Measurements from ENCODE around the gene HHIPL1. TPM values are rescaled to one million over a fixed set of nuclear protein-coding genes. Genes with fewer than 3 reads are reported as not detected.

The HHIPL1 gene
- total RNA-seq, 1 experiment from 2014 or later: not detected

DNA sequence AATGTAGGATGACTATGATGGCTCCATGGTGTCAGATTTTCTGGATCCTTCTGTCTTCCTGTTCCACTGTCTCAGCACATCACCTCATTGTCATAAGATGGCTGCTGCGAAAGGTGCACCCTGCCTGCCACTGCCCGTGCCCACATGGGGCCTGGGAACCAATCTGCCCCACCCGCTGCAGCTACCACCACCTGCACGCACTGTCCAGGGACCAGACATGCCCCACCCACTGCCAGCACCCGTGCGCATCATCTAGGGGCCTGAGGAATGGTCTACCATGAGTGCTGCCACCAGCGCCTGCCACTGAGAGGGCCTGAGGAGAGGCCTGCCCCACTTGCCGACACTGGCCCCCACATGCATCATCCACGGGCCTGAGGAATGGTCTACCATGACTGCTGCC, 63.0 kb downstream of the HHIPL1 start:
- no peak for DNase-seq
- Mint-ChIP-seq H3K27ac (ENCODE audit: unreplicated experiment) (no peak overlapping the region), H3K9me3 (ENCODE audit: low read depth, unreplicated experiment) (peaks cover 6% of the 10 kb centered on the region), H3K4me3 (ENCODE audit: low read depth, unreplicated experiment) (no peak overlapping the region), H3K4me1 (ENCODE audit: low read depth, unreplicated experiment) (no peaks in the 10 kb centered on the region), H3K27me3 (ENCODE audit: unreplicated experiment) (peaks cover 19% of the 10 kb centered on the region), H3K36me3 (ENCODE audit: insufficient read depth, unreplicated experiment) (no peaks in the 10 kb centered on the region)
- TF ChIP-seq, protein P1, sequence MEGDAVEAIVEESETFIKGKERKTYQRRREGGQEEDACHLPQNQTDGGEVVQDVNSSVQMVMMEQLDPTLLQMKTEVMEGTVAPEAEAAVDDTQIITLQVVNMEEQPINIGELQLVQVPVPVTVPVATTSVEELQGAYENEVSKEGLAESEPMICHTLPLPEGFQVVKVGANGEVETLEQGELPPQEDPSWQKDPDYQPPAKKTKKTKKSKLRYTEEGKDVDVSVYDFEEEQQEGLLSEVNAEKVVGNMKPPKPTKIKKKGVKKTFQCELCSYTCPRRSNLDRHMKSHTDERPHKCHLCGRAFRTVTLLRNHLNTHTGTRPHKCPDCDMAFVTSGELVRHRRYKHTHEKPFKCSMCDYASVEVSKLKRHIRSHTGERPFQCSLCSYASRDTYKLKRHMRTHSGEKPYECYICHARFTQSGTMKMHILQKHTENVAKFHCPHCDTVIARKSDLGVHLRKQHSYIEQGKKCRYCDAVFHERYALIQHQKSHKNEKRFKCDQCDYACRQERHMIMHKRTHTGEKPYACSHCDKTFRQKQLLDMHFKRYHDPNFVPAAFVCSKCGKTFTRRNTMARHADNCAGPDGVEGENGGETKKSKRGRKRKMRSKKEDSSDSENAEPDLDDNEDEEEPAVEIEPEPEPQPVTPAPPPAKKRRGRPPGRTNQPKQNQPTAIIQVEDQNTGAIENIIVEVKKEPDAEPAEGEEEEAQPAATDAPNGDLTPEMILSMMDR (IDR thresholded peaks at IDR 0.05; ENCODE audit: unreplicated experiment): no peak
- CTCF ChIA-PET: no interaction called here
- intact Hi-C loops (cut with micrococcal nuclease; ENCODE audit: unreplicated experiment): no loop called here
- no TSS peak for BruUV-seq (replicated peaks)

DNA sequence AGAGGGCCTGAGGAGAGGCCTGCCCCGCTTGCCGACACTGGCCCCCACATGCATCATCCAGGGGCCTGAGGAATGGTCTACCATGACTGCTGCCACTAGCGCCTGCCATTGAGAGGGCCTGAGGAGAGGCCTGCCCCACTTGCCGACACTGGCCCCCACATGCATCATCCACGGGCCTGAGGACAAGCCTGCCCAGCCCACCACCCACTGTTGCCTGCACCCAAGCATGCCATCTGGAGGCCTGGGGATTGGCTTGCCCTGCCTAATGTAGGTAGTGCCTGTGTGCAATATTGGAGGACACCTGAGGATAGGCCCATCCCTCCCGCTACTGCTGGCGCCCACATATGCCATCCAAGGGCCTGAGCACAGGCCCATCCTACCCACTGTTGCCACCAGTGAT, 63.5 kb downstream of the HHIPL1 start:
- Mint-ChIP-seq H3K27ac (ENCODE audit: unreplicated experiment) (no peak overlapping the region), H3K4me1 (ENCODE audit: low read depth, unreplicated experiment) (no peaks in the 10 kb centered on the region), H3K9me3 (ENCODE audit: low read depth, unreplicated experiment) (peaks cover 2% of the 10 kb centered on the region), H3K36me3 (ENCODE audit: insufficient read depth, unreplicated experiment) (no peaks in the 10 kb centered on the region), H3K27me3 (ENCODE audit: unreplicated experiment) (peaks cover 16% of the 10 kb centered on the region), H3K4me3 (ENCODE audit: low read depth, unreplicated experiment) (no peak overlapping the region)
- DNase-seq: no peak
- TF ChIP-seq, protein P1 (IDR thresholded peaks at IDR 0.05; ENCODE audit: unreplicated experiment): no peak
- intact Hi-C loops (cut with micrococcal nuclease; ENCODE audit: unreplicated experiment): no loop called here
- BruUV-seq (replicated peaks): no TSS peak
- CTCF ChIA-PET: no interaction called here

DNA sequence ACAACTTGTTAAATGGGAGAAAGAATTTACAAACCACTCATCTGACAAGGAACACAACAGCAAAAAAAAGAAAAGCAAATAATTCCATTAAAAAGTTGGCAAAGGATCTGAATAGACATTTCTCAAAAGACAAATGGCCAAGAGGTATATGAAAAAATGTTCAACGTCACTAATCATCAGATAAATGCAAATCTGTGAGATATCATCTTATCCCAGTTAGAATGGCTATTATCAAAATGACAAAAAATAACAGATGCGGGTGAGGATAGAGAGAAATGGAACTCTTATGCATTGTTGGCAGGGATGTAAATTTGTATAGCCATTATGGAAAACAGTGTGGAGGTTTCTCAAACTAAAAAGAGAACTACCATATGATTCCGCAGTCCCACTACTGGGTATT, 69.0 kb downstream of the HHIPL1 start:
- peaks cover 49% of the 10 kb centered on the region for H3K27me3 Mint-ChIP-seq (ENCODE audit: unreplicated experiment)
- no TSS peak for BruUV-seq (replicated peaks)
- no peak overlapping the region for H3K4me3 Mint-ChIP-seq (ENCODE audit: low read depth, unreplicated experiment)
- CTCF ChIA-PET: interaction anchor here (0.6 kb wide), 1 partner anchor 13 kb away, joined by 4 read pairs; no protein-coding TSS in a partner anchor
- intact Hi-C loops (cut with micrococcal nuclease; ENCODE audit: unreplicated experiment): no loop called here
- no peaks in the 10 kb centered on the region for H3K36me3 Mint-ChIP-seq (ENCODE audit: insufficient read depth, unreplicated experiment)
- H3K9me3 Mint-ChIP-seq (ENCODE audit: low read depth, unreplicated experiment): no peaks in the 10 kb centered on the region
- TF ChIP-seq, protein P1 (IDR thresholded peaks at IDR 0.05; ENCODE audit: unreplicated experiment): no peak
- H3K27ac Mint-ChIP-seq (ENCODE audit: unreplicated experiment): no peak overlapping the region
- no peaks in the 10 kb centered on the region for H3K4me1 Mint-ChIP-seq (ENCODE audit: low read depth, unreplicated experiment)
- DNase-seq: no peak

DNA sequence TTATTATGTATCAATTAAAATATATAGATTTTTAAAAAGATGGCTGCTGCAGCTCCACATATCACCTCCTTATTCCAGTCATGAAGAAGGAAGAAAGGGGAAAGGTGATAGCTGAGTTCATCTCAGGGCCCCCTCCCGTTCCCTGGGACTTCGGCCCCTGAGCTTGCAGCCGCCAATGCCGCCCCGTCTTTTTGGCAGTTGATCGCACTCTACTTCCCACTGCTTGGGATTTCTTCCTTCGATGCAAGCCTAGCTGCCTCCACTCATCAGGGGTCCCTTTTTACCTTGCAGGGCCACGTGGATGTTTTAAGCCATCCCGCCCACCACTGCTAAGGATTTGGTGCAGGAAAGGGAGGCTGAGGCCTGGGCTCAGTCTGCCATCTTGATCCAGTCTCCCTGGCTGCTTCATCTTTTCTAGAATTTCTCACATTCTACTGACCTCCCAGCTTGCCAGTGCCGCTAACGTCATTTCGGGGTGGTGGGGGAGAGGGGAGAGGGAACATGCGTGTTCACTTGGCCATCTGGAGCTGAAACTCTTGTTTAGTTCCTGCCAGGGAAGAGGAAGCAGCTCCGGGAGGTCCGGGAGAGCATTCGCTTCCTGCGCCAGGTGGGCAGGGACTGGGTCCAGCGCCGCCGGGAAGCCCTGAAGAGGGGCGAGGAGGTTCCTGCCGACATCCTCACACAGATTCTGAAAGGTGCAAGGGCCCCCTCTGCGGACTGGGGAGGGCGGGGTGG, 70.5 kb downstream of the HHIPL1 start:
- BruUV-seq (replicated peaks): no TSS peak
- Mint-ChIP-seq H3K9me3 (ENCODE audit: low read depth, unreplicated experiment) (no peaks in the 10 kb centered on the region), H3K27ac (ENCODE audit: unreplicated experiment) (no peak overlapping the region), H3K36me3 (ENCODE audit: insufficient read depth, unreplicated experiment) (no peaks in the 10 kb centered on the region), H3K4me3 (ENCODE audit: low read depth, unreplicated experiment) (no peak overlapping the region), H3K4me1 (ENCODE audit: low read depth, unreplicated experiment) (no peaks in the 10 kb centered on the region), H3K27me3 (ENCODE audit: unreplicated experiment) (peaks cover 61% of the 10 kb centered on the region)
- intact Hi-C loops (cut with micrococcal nuclease; ENCODE audit: unreplicated experiment): no loop called here
- TF ChIP-seq, protein P1 (IDR thresholded peaks at IDR 0.05; ENCODE audit: unreplicated experiment): no peak
- CTCF ChIA-PET: interaction anchor here (0.5 kb wide), 1 partner anchor 973 kb away, joined by 7 read pairs; no protein-coding TSS in a partner anchor
- no peak for DNase-seq
